GM23338 (cell line): ENCODE data around the gene SLC19A1. TPM values are rescaled to one million over a fixed set of nuclear protein-coding genes. Genes with fewer than 3 reads are reported as not detected.

Source experiments
- ATAC-seq: fragments of 200-7000 bp; cut with Tn5 transposase; 3 replicates; pipeline ENCODE4 v1.9.1; 2020
- DNase-seq: peaks from one replicate; pipeline ENCODE4 v3.0.0-alpha.2; 2015; ENCODE audit warnings: low spot score
- H2AFZ ChIP-seq: fragments of 200-600 bp; sonication (generic); 2 replicates; pipeline ENCODE4 v1.8.0; 2016; ENCODE audit warnings: antibody characterized with exemption, mild to moderate bottlenecking, moderate library complexity
- H3F3A ChIP-seq: fragments of 200-600 bp; sonication (generic); replicated peaks from 2 replicates; pipeline ENCODE4 v1.8.0; 2017; ENCODE audit warnings: antibody characterized with exemption, mixed run types, low read depth
- H3K27ac ChIP-seq: fragments of 200-600 bp; sonication (generic); 2 replicates; pipeline ENCODE4 v1.6.1; 2016; ENCODE audit warnings: low read depth
- H3K27me3 ChIP-seq: fragments of 200-600 bp; sonication (generic); 2 replicates; pipeline ENCODE4 v1.8.0; 2016; ENCODE audit warnings: mild to moderate bottlenecking, mixed run types, moderate library complexity; ENCODE audit not compliant: insufficient read depth
- H3K36me3 ChIP-seq: fragments of 200-600 bp; sonication (generic); 2 replicates; pipeline ENCODE4 v1.8.0; 2016; ENCODE audit warnings: mild to moderate bottlenecking; ENCODE audit not compliant: insufficient read depth
- H3K4me1 ChIP-seq: fragments of 200-600 bp; sonication (generic); 2 replicates; pipeline ENCODE4 v1.8.0; 2016; ENCODE audit warnings: mild to moderate bottlenecking, moderate library complexity; ENCODE audit not compliant: insufficient read depth
- H3K4me2 ChIP-seq: fragments of 200-600 bp; sonication (generic); 2 replicates; pipeline ENCODE4 v1.7.1; 2017; ENCODE audit warnings: mixed run types
- H3K4me3 ChIP-seq: fragments of 200-600 bp; sonication (generic); 2 replicates; pipeline ENCODE4 v1.6.1; 2016; ENCODE audit warnings: mixed run types
- H3K79me2 ChIP-seq: fragments of 200-600 bp; sonication (generic); replicated peaks from 2 replicates; pipeline ENCODE4 v1.8.0; 2017; ENCODE audit warnings: mild to moderate bottlenecking; ENCODE audit not compliant: insufficient read depth
- H3K9me2 ChIP-seq: fragments of 200-600 bp; sonication (generic); 2 replicates; pipeline ENCODE4 v1.8.0; 2017; ENCODE audit not compliant: insufficient read depth
- H4K20me1 ChIP-seq: fragments of 200-600 bp; sonication (generic); replicated peaks from 2 replicates; pipeline ENCODE4 v1.8.0; 2017; ENCODE audit warnings: mild to moderate bottlenecking; ENCODE audit not compliant: insufficient read depth
- H3K27ac Mint-ChIP-seq: 2 replicates; pipeline ENCODE4 v1.8.0; 2020; ENCODE audit warnings: inconsistent platforms, mild to moderate bottlenecking, moderate library complexity, mixed read lengths
- H3K27me3 Mint-ChIP-seq: 3 replicates; pipeline ENCODE4 v1.8.0; 2022; ENCODE audit warnings: low read depth, mild to moderate bottlenecking, moderate library complexity, mixed read lengths, inconsistent platforms; ENCODE audit not compliant: insufficient read depth, poor library complexity
- H3K36me3 Mint-ChIP-seq: 3 replicates; pipeline ENCODE4 v1.8.0; 2021; ENCODE audit warnings: low read depth, mild to moderate bottlenecking, inconsistent platforms, moderate library complexity, mixed read lengths
- H3K4me1 Mint-ChIP-seq: 3 replicates; pipeline ENCODE4 v1.8.0; 2020; ENCODE audit warnings: mild to moderate bottlenecking, inconsistent platforms, mixed read lengths
- H3K4me3 Mint-ChIP-seq: 3 replicates; pipeline ENCODE4 v1.8.0; 2021; ENCODE audit warnings: moderate library complexity, mild to moderate bottlenecking, inconsistent platforms, mixed read lengths
- H3K9me3 Mint-ChIP-seq: 3 replicates; pipeline ENCODE4 v1.8.0; 2020; ENCODE audit warnings: moderate library complexity, mild to moderate bottlenecking, inconsistent platforms, mixed read lengths
- CREB1 ChIP-seq: fragments of 250-450 bp; sonication (Bioruptor Pico); IDR thresholded peaks from 2 replicates; pipeline ENCODE4 v1.5.0; 2020; ENCODE audit warnings: low read depth, mild to moderate bottlenecking, moderate library complexity
- CTCF ChIP-seq, 2 experiments: fragments of 200-600 bp in 1 of 2; sonication (generic) in 1 of 2; conservative IDR thresholded peaks; 2 replicates each; pipeline versions ENCODE4 v1.5.1 to v1.6.1; 2016 to 2017; ENCODE audit warnings: antibody characterized with exemption in 2 of 2, low read depth in 2 of 2, mild to moderate bottlenecking in 2 of 2, moderate library complexity in 1 of 2
- EZH2 ChIP-seq: fragments of 200-600 bp; sonication (generic); IDR thresholded peaks from one replicate; pipeline ENCODE4 v1.8.0; 2017; ENCODE audit warnings: antibody characterized with exemption, mild to moderate bottlenecking, low read depth; ENCODE audit not compliant: unreplicated experiment
- EZH2phosphoT487 ChIP-seq: fragments of 200-600 bp; sonication (generic); IDR thresholded peaks from one replicate; pipeline ENCODE4 v1.8.1; 2018; ENCODE audit warnings: antibody characterized with exemption; ENCODE audit not compliant: unreplicated experiment
- JUNB ChIP-seq: IDR thresholded peaks from one replicate; pipeline ENCODE4 v1.6.1; 2016; ENCODE audit warnings: antibody characterized with exemption; ENCODE audit not compliant: unreplicated experiment
- NANOG ChIP-seq: IDR thresholded peaks from 2 replicates; pipeline ENCODE4 v1.6.1; 2016; ENCODE audit warnings: antibody characterized with exemption, borderline replicate concordance
- POLR2AphosphoS5 ChIP-seq: IDR thresholded peaks from 2 replicates; pipeline ENCODE4 v1.6.1; 2016; ENCODE audit warnings: antibody characterized with exemption, low read depth
- STAT1 ChIP-seq: IDR thresholded peaks from one replicate; pipeline ENCODE4 v1.6.1; 2016; ENCODE audit warnings: antibody characterized with exemption; ENCODE audit not compliant: unreplicated experiment
- ZNF114 ChIP-seq: fragments of 250-450 bp; sonication (Bioruptor Pico); IDR thresholded peaks from 2 replicates; pipeline ENCODE4 v1.5.0; 2020; ENCODE audit warnings: mild to moderate bottlenecking, moderate library complexity
- ZNF331 ChIP-seq: fragments of 250-450 bp; sonication (Bioruptor Pico); IDR thresholded peaks from 2 replicates; pipeline ENCODE4 v1.5.0; 2020; ENCODE audit warnings: low read depth, mild to moderate bottlenecking, moderate library complexity
- ZNF462 ChIP-seq: fragments of 250-450 bp; sonication (Bioruptor Pico); IDR thresholded peaks from 2 replicates; pipeline ENCODE4 v1.5.0; 2020; ENCODE audit warnings: mild to moderate bottlenecking, moderate library complexity
- polyA plus RNA-seq: library from polyadenylated mRNA; unstranded; fragments of >200 nt; fragmentation: Nextera tagmentation; extraction: Ambion mirVana; gene quantifications from 2 replicates; pipeline ENCODE4 v1.2.1, GENCODE V29; 2016
- total RNA-seq: library from RNA; depleted of rRNA; stranded (reverse); fragments of >200 nt; shearing (Covaris generic); gene quantifications from 2 replicates; pipeline ENCODE4 v1.2.3, GENCODE V29; 2014

The SLC19A1 gene
- total and polyA plus RNA-seq, 2 experiments from 2014 or later, result 31.2 to 33.0 TPM

- TF ChIP-seq JUNB, result no peak
- no peak for TF ChIP-seq EZH2phosphoT487
- no peak for TF ChIP-seq CTCF (conservative IDR thresholded peaks at IDR 0.05; ENCODE audit: low read depth in 2 of 2)
- no peak for TF ChIP-seq ZNF331 (CRISPR knock-in tag)
- no peak for TF ChIP-seq NANOG
- no peak for TF ChIP-seq CREB1 (CRISPR knock-in tag)
- no peak for TF ChIP-seq STAT1
- TF ChIP-seq ZNF114 (CRISPR knock-in tag), result no peak
Measured at GRCh38 chr21:45474323-45474950, 67.8 kb downstream of the SLC19A1 start (continued).

GRCh38 chr21:45473496-45474322 lies 68.5 kb downstream of the SLC19A1 start:
- Mint-ChIP-seq H3K9me3 (peaks cover 8% of the 10 kb centered on the region), H3K4me3 (no peak overlapping the region), H3K27me3 (peaks cover 25% of the 10 kb centered on the region), H3K4me1 (peaks cover 20% of the 10 kb centered on the region), H3K27ac (0 out of 2 replicates have a peak overlapping the region, but pooled peaks have one; percentile 1), H3K36me3 (peaks cover 48% of the 10 kb centered on the region)
- Histone ChIP-seq H3K4me1 (no peaks in the 10 kb centered on the region), H3K9me2 (no peaks in the 10 kb centered on the region), H2AFZ (no peak overlapping the region), H3F3A (peaks cover 21% of the 10 kb centered on the region), H3K27me3 (no peaks in the 10 kb centered on the region), H3K4me2 (no peak overlapping the region), H4K20me1 (peaks cover 29% of the 10 kb centered on the region), H3K27ac (no peak overlapping the region), H3K79me2 (peaks cover 51% of the 10 kb centered on the region), H3K36me3 (peaks cover 9% of the 10 kb centered on the region), H3K4me3 (no peak overlapping the region)
- no peak for TF ChIP-seq JUNB
- TF ChIP-seq POLR2AphosphoS5, result no peak
- no peak for TF ChIP-seq EZH2
- no peak for TF ChIP-seq CTCF (conservative IDR thresholded peaks at IDR 0.05; ENCODE audit: low read depth in 2 of 2)
- no peak for TF ChIP-seq ZNF114 (CRISPR knock-in tag)
- no peak for TF ChIP-seq CREB1 (CRISPR knock-in tag)
- no peak for TF ChIP-seq NANOG
- TF ChIP-seq ZNF462, result no peak
- ATAC-seq (no peak), DNase-seq (no peak)
